Gastroesophageal sphincter (tissue), 3 donors: Measurements from ENCODE around the gene CD48.

Experiments
- EP300 ChIP-seq: sonication (generic); formaldehyde crosslinking; IDR thresholded peaks from one replicate; pipeline ENCODE4 v1.6.1; 2017; ENCODE audit warnings: antibody characterized with exemption, mild to moderate bottlenecking
- POLR2A ChIP-seq, 2 donors: fragments of 450-650 bp; IDR thresholded peaks; one replicate each; pipeline ENCODE4 v1.6.1; 2017; ENCODE audit warnings: antibody characterized with exemption in 2 of 2, mild to moderate bottlenecking in 2 of 2, moderate library complexity in 1 of 2
- POLR2AphosphoS5 ChIP-seq: sonication (generic); formaldehyde crosslinking; IDR thresholded peaks from one replicate; pipeline ENCODE4 v1.6.1; 2017; ENCODE audit warnings: antibody characterized with exemption
- TF ChIP-seq, protein P1 (sequence below), 4 experiments: fragments of 200-600 bp in 2 of 4; fragments of 450-650 bp in 2 of 4; sonication (generic) in 1 of 4; IDR thresholded peaks; one replicate each; pipeline ENCODE4 v1.5.1; 2017 to 2019; ENCODE audit warnings: antibody characterized with exemption in 4 of 4, mild to moderate bottlenecking in 2 of 4, moderate library complexity in 2 of 4

DNA sequence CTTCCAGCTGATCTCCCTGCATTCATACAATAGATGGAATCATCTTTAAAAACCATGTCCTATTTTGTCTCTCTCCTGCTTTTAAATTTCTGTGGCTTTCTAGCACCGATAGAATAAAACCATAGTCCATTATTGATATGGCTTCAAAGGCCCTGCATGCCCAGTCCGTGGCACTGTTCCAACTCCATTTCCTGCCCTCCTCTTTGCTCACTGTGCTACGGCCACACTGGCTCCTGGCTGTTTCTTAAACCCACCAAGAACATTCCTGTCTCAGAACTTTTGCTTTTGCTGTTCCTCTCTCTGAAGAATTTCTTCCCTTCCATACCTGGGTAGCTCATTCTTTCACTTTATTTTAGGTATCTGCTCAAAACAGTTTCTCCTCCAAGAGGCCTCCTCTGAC is 72.0 kb downstream of the CD48 start:
- TF ChIP-seq, protein P1, sequence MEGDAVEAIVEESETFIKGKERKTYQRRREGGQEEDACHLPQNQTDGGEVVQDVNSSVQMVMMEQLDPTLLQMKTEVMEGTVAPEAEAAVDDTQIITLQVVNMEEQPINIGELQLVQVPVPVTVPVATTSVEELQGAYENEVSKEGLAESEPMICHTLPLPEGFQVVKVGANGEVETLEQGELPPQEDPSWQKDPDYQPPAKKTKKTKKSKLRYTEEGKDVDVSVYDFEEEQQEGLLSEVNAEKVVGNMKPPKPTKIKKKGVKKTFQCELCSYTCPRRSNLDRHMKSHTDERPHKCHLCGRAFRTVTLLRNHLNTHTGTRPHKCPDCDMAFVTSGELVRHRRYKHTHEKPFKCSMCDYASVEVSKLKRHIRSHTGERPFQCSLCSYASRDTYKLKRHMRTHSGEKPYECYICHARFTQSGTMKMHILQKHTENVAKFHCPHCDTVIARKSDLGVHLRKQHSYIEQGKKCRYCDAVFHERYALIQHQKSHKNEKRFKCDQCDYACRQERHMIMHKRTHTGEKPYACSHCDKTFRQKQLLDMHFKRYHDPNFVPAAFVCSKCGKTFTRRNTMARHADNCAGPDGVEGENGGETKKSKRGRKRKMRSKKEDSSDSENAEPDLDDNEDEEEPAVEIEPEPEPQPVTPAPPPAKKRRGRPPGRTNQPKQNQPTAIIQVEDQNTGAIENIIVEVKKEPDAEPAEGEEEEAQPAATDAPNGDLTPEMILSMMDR (IDR thresholded peaks at IDR 0.05), result no peak
- TF ChIP-seq POLR2A (IDR thresholded peaks at IDR 0.05) (no peak), POLR2AphosphoS5 (no peak), EP300 (no peak)
